ENCODE measurements around the gene GSE1. TPM values are rescaled to one million over a fixed set of nuclear protein-coding genes. Genes with fewer than 3 reads are reported as not detected.

GSE1 gene
- total and polyA plus RNA-seq, 9 of the 15 experiments (the other 6 are each of a cell fraction or from before 2014, with no cell fraction given), result 12.2 to 244 (median 57.9) TPM

DNA sequence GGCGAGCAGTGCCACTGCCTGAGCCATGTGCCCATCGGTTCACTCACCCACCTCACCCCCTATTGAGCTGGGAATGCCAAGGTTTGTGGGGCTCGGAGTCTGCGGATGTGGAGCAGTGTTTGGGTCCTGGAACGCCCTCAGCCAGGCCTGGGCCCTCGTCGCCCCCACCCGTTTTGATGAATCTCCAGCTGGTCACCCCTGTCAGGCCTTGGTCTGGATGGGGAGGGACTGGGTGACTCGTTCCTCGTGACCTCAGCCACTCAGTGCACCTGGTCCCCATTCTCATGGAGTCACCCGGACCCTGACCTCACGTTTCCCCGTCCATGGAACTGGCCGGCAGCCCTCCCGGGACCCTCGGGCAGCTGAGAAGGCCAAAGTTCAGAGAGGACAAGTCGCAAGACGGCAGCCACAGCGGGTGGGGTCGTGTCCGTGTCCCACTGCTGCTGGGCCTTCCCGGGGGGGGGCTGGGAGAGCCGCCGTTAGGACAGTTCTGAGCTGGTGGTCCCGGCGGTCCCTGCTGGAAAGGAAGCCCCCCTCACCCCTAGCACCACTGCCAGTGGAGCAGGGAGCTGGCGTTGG is 23.2 kb downstream of the GSE1 start:
- Histone ChIP-seq H3K4me3 (no peak overlapping the region), H3K79me2 (ENCODE audit: control insufficient read depth, insufficient read depth, low read length) (peaks cover 99% of the 10 kb centered on the region), H3K27ac (ENCODE audit: extremely low read depth, low read depth, low read length) (no peak overlapping the region), H3K27me3 (ENCODE audit: control insufficient read depth in 2 of 2, insufficient read depth in 2 of 2, low read length in 2 of 2) (no peaks in the 10 kb centered on the region), H2AFZ (ENCODE audit: low read depth, low read length) (no peak overlapping the region), H3K9me1 (ENCODE audit: control insufficient read depth, insufficient read depth, low read length) (peaks cover 8% of the 10 kb centered on the region), H3K4me2 (ENCODE audit: insufficient read depth, low read length) (no peak overlapping the region), H3K9me3 (replicated peaks; ENCODE audit: control insufficient read depth, insufficient read depth, low read depth, low read length) (no peaks in the 10 kb centered on the region), H3K4me1 (replicated peaks in 1 of 2; ENCODE audit: control insufficient read depth in 2 of 2, insufficient read depth in 2 of 2, low read length in 2 of 2) (peaks cover 0 to 91% of the 10 kb centered on the region in 2 experiments; a peak in 2 of 5 replicates), H3K36me3 (ENCODE audit: control insufficient read depth, insufficient read depth, low read length) (peaks cover 98% of the 10 kb centered on the region; the same call in 2 of the 3 replicates), H4K20me1 (replicated peaks; ENCODE audit: control insufficient read depth, insufficient read depth, low read length) (peaks cover 83% of the 10 kb centered on the region), H3K9ac (ENCODE audit: insufficient read depth in 1 of 2, low read depth in 2 of 2, low read length in 2 of 2) (peak overlapping the region in 1 of 2 experiments; percentile 58; a peak in 2 of 4 replicates)
- no TSS peak for BruUV-seq (replicated peaks)
- ATAC-seq, result no peak
- TF ChIP-seq POLR2G (IDR thresholded peaks at IDR 0.05; ENCODE audit: low read depth, low read length) (peak; percentile 59), ZBTB33 (CRISPR knock-in tag; IDR thresholded peaks at IDR 0.05) (peak; percentile 0; the same call in 1 of the 2 replicates), ZNF217 (CRISPR knock-in tag; IDR thresholded peaks at IDR 0.05) (no peak)
- TF ChIP-seq, protein P1, sequence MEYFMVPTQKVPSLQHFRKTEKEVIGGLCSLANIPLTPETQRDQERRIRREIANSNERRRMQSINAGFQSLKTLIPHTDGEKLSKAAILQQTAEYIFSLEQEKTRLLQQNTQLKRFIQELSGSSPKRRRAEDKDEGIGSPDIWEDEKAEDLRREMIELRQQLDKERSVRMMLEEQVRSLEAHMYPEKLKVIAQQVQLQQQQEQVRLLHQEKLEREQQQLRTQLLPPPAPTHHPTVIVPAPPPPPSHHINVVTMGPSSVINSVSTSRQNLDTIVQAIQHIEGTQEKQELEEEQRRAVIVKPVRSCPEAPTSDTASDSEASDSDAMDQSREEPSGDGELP (CRISPR knock-in tag; IDR thresholded peaks at IDR 0.05; ENCODE audit: borderline replicate concordance), result 0 out of 2 replicates have a peak, but pooled peaks have one; percentile 16
- CTCF ChIA-PET (ENCODE audit: low intra/inter-chr PET ratio), result no interaction called here
- intact Hi-C loops (cut with micrococcal nuclease) (no loop called here), in situ Hi-C loops (cut with MboI) (no loop called here)
- DNase-seq (ENCODE audit: extremely low read depth in 1 of 4, low spot score in 3 of 4), result no peak
- POLR2A ChIA-PET, result no interaction called here
- FAIRE-seq, result no peak
- WGBS (ENCODE audit: insufficient coverage, low coverage, missing lambda C conversion rate), result 80% methylated on average over 15 of the region's 27 CpGs
